Measurements from ENCODE around the gene SYMPK. TPM values are rescaled to one million over a fixed set of nuclear protein-coding genes. Genes with fewer than 3 reads are reported as not detected.
A peak's percentile ranks its signal among the peaks of the same experiment; 100 is the strongest.

Gene SYMPK
- total and polyA plus RNA-seq, 8 donors: 65.6 to 77.6 (median 69.1) TPM

- ATAC-seq (no peak), DNase-seq (no peak)
- Histone ChIP-seq H3K27me3 (peaks cover 0 to 35% of the 10 kb centered on the region in 2 donors), H3K4me3 (no peak overlapping the region), H3K27ac (no peak overlapping the region), H3K36me3 (peaks cover 0 to 8% of the 10 kb centered on the region in 2 donors), H3K4me1 (peaks cover 36% of the 10 kb centered on the region in 2 donors), H3K9me3 (no peaks in the 10 kb centered on the region)
- TF ChIP-seq CTCF (IDR thresholded peaks at IDR 0.05): no peak
- intact Hi-C loops (cut with DNase I): no loop called here
These were observed 17.0 kb upstream of the SYMPK start for GRCh38 chr19:45879971-45880370.

- no peak for ATAC-seq
- DNase-seq: peak in 1 of 4 donors; percentile 64
These were observed 16.1 kb upstream of the SYMPK start for GRCh38 chr19:45879055-45879454.

DNA sequence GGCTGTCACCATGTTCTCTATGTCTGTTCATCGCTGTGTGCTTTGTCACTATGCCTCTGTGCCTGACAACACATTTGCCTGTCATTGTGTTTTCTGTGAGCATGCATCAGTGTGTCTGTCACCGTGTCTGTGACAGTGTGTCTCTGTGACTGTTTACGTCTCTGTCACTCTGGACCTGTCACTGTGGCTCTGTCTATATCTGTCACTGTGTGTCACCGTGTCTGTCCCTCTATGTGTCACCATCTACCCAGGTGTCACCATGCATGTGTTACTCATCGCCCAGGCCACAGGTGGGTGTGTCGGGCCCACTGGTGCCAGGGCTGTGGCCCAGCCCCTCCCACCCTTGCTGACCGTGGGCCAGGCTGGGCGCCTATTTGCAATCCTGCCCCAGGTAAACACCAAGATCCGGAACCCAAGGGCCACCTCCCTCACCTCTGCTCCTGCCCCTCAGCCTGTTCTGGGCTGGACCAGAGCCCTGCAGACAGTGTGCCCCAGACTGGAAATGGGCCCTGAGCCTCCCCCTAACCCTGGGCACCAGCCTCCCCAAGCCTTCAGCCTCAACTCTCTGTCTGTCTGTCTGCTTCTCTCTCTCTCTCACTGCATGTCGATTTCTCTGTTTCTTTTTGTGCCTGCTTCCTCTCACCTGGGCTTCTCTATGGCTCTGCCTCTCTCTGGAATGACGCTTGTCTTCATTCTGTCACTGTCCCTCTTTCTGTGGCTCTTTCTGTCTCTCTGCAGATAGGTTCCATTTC lies 15.3 kb upstream of the SYMPK start:
- peak in 1 of 4 donors; percentile 86 for DNase-seq
- Histone ChIP-seq H3K36me3 (no peaks in the 10 kb centered on the region), H3K27ac (no peak overlapping the region), H3K9me3 (no peaks in the 10 kb centered on the region), H3K27me3 (peaks cover 0 to 35% of the 10 kb centered on the region in 2 donors), H3K4me3 (no peak overlapping the region), H3K4me1 (peaks cover 19 to 20% of the 10 kb centered on the region in 2 donors)
- no peak for TF ChIP-seq CTCF (IDR thresholded peaks at IDR 0.05)
- ATAC-seq: peak; percentile 52
- intact Hi-C loops (cut with DNase I): no loop called here

More at GRCh38 chr19:45879055-45879454, 16.1 kb upstream of the SYMPK start:
- H3K36me3 ChIP-seq: peaks cover 0 to 4% of the 10 kb centered on the region in 2 donors
- TF ChIP-seq CTCF (IDR thresholded peaks at IDR 0.05): no peak
- peaks cover 0 to 35% of the 10 kb centered on the region in 2 donors for H3K27me3 ChIP-seq
- H3K4me3 ChIP-seq: no peak overlapping the region
- no peak overlapping the region for H3K27ac ChIP-seq
- no peaks in the 10 kb centered on the region for H3K9me3 ChIP-seq
- peaks cover 26 to 27% of the 10 kb centered on the region in 2 donors for H3K4me1 ChIP-seq
- intact Hi-C loops (cut with DNase I): no loop called here

DNA sequence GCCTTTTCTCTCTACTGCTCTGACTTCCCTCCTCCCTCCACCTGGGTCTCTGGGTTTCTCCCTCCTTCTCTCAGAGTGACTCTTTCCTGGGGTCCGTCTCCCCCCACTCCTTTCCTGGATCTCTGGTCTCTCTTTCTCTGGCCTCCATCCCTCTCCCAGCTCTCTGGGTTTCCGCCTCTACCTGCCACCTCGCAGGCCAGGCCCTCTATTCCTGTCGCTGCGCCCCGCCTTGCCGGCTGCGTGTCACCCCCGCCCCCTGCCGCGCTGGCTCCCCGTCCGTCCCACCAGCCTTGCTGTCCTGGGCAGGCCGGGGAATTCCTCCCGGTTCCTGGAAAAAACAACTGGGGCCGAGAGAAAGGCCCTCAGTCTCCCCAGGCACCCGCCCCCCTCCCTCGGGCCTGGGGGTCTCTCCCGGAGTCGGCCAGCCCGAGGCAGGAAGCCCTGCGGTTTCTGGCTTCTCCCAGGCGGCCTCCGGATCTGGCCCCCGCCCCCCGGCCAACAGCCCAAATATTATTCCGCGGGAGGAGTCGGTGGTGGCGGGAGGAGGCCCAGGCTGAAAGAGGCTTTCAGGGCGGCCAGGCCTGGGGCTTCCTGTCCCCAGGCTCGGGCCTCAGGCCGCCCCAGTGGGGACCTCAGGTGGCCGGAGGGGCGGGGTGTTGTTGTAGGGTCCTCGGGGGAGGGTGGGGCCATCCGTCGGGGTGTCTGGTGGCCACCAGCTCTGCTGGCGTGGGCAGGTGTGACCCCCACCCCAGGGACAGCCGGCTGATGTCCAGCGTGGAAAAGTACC lies 13.7 kb upstream of the SYMPK start:
- Histone ChIP-seq H3K36me3 (no peaks in the 10 kb centered on the region), H3K4me1 (peaks cover 9 to 10% of the 10 kb centered on the region in 2 donors), H3K4me3 (peak overlapping the region in 1 of 2 donors; percentile 18), H3K9me3 (no peaks in the 10 kb centered on the region), H3K27ac (peak overlapping the region; percentile 63 to 75), H3K27me3 (peaks cover 0 to 35% of the 10 kb centered on the region in 2 donors)
- no peak for TF ChIP-seq CTCF (IDR thresholded peaks at IDR 0.05)
- DNase-seq: peak in 3 of 4 donors; percentile 54 to 83 (median 62)
- intact Hi-C loops (cut with DNase I): no loop called here
- peak; percentile 77 for ATAC-seq

DNA sequence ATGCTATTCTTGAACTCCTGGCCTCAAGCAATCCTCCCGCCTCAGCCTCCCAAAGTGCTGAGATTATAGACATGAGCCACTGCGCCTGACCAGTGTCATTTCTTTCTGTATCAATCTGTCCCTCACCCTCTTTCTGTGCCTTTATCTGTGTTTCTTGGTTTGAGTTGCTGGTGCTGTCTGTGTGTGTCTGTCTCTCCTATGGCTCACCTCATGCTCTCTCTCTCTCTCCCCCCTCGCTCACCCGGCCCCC lies 13.1 kb upstream of the SYMPK start:
- ATAC-seq (peak; percentile 29), DNase-seq (no peak)
- Histone ChIP-seq H3K36me3 (no peaks in the 10 kb centered on the region), H3K9me3 (no peaks in the 10 kb centered on the region), H3K27ac (peak overlapping the region in 1 of 2 donors; percentile 75), H3K27me3 (peaks cover 0 to 35% of the 10 kb centered on the region in 2 donors), H3K4me3 (no peak overlapping the region), H3K4me1 (peaks cover 9 to 10% of the 10 kb centered on the region in 2 donors)
- TF ChIP-seq CTCF (IDR thresholded peaks at IDR 0.05): no peak
- intact Hi-C loops (cut with DNase I): no loop called here
